MG63 (cell line): ENCODE data around the gene PHACTR2. TPM values are rescaled to one million over a fixed set of nuclear protein-coding genes. Genes with fewer than 3 reads are reported as not detected.
"Not testable (repeated sequence)": the region's sequence is repeated elsewhere in the genome, so short reads cannot be mapped to it uniquely, and the experiment has no call there.

ENCODE experiments used
- DNase-seq: peaks from one replicate; pipeline ENCODE4 v3.0.0-alpha.2; 2020
- H3K27me3 ChIP-seq: fragments of 250-450 bp; sonication (Bioruptor Pico); 2 replicates; pipeline ENCODE4 v1.5.1; 2020; ENCODE audit warnings: mild to moderate bottlenecking, moderate library complexity
- H3K36me3 ChIP-seq: fragments of 250-450 bp; sonication (Bioruptor Pico); 2 replicates; pipeline ENCODE4 v1.5.1; 2020; ENCODE audit warnings: mild to moderate bottlenecking, moderate library complexity
- H3K4me3 ChIP-seq: fragments of 250-450 bp; sonication (Bioruptor Pico); 2 replicates; pipeline ENCODE4 v1.5.1; 2020; ENCODE audit warnings: mild to moderate bottlenecking, moderate library complexity
- H3K9me3 ChIP-seq: fragments of 250-450 bp; sonication (Bioruptor Pico); 2 replicates; pipeline ENCODE4 v1.5.1; 2020; ENCODE audit warnings: mild to moderate bottlenecking, moderate library complexity
- total RNA-seq: library from RNA; depleted of rRNA; stranded (reverse); fragments of >200 nt; shearing (Covaris generic); gene quantifications from 2 replicates; pipeline ENCODE4 v1.2.3, GENCODE V29; 2014; ENCODE audit warnings: low replicate concordance

Gene PHACTR2
- total RNA-seq, 1 experiment from 2014 or later: 23.8 TPM

- H3K36me3 ChIP-seq: peaks cover 25% of the 10 kb centered on the region
- no peaks in the 10 kb centered on the region for H3K9me3 ChIP-seq
- no peak for DNase-seq
- no peaks in the 10 kb centered on the region for H3K27me3 ChIP-seq
- no peak overlapping the region for H3K4me3 ChIP-seq
These were observed 163.0 kb downstream of the PHACTR2 start for GRCh38 chr6:143840595-143841265.

- no peak for DNase-seq
- no peaks in the 10 kb centered on the region for H3K27me3 ChIP-seq
- peak overlapping the region; percentile 94 for H3K4me3 ChIP-seq
- H3K9me3 ChIP-seq: no peaks in the 10 kb centered on the region
- H3K36me3 ChIP-seq: peaks cover 43% of the 10 kb centered on the region
These were observed 164.7 kb downstream of the PHACTR2 start for GRCh38 chr6:143842461-143842901.

- no peaks in the 10 kb centered on the region for H3K27me3 ChIP-seq
- H3K36me3 ChIP-seq: peaks cover 49% of the 10 kb centered on the region
- H3K9me3 ChIP-seq: no peaks in the 10 kb centered on the region
- peak; percentile 97 for DNase-seq
- H3K4me3 ChIP-seq: peak within 1 kb of the TSS; percentile 94
These were observed 165.3 kb downstream of the PHACTR2 start, which contains the start of gene LTV1 for GRCh38 chr6:143842902-143843676. LTV1 (plus strand) TSS chr6:143843338; CDS start chr6:143843478, 140 bp downstream.

- peak overlapping the region; percentile 94 for H3K4me3 ChIP-seq
- no peak for DNase-seq
- H3K27me3 ChIP-seq: no peaks in the 10 kb centered on the region
- no peaks in the 10 kb centered on the region for H3K9me3 ChIP-seq
- H3K36me3 ChIP-seq: peaks cover 54% of the 10 kb centered on the region
These were observed 165.9 kb downstream of the PHACTR2 start for GRCh38 chr6:143843677-143843999.

- no peak for DNase-seq
- Histone ChIP-seq H3K4me3 (peak overlapping the region; percentile 94), H3K36me3 (peaks cover 58% of the 10 kb centered on the region), H3K27me3 (no peaks in the 10 kb centered on the region), H3K9me3 (no peaks in the 10 kb centered on the region)
These were observed 166.2 kb downstream of the PHACTR2 start for GRCh38 chr6:143844006-143844405.

DNA sequence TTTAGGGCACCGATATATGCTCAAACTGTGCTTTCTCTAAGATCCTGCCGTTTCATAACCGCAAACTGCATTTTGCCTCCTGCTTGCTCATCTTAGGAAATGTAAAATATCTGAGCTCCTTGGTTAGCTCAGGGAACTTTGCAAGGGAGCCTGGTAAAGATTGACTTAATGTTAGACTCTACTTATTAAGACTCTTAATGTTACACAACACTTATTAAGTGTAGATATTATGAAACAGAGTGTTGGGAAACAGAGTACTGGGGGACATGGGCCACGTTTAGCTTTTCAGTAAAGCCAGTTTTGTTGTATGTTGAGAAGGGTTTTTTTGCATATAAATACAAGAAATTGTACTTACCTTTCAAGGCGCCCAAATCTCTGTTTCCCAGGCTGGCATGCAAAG, 167.3 kb downstream of the PHACTR2 start:
- no peaks in the 10 kb centered on the region for H3K27me3 ChIP-seq
- H3K36me3 ChIP-seq: peaks cover 68% of the 10 kb centered on the region
- DNase-seq: no peak
- peak overlapping the region; percentile 94; the same call in 1 of the 2 replicates for H3K4me3 ChIP-seq
- no peaks in the 10 kb centered on the region for H3K9me3 ChIP-seq

DNA sequence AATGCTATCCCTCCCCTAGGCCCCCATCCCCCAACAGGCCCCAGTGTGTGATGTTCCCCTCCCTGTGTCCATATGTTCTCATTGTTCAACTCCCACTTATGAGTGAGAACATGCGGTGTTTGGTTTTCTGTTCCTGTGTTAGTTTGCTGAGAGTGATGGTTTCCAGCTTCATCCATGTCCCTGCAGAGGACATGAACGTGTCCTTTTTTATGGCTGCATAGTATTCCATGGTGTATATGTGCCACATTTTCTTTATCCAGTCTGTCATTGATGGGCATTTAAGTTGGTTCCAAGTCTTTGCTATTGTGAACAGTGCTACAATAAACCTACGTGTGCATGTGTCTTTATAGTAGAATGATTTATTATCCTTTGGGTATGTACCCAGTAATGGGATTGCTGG, 173.9 kb downstream of the PHACTR2 start:
- H3K4me3 ChIP-seq, DNase-seq, H3K27me3 ChIP-seq: not testable (repeated sequence)
- Histone ChIP-seq H3K9me3 (peaks cover 16% of the 10 kb centered on the region), H3K36me3 (peaks cover 100% of the 10 kb centered on the region)

DNA sequence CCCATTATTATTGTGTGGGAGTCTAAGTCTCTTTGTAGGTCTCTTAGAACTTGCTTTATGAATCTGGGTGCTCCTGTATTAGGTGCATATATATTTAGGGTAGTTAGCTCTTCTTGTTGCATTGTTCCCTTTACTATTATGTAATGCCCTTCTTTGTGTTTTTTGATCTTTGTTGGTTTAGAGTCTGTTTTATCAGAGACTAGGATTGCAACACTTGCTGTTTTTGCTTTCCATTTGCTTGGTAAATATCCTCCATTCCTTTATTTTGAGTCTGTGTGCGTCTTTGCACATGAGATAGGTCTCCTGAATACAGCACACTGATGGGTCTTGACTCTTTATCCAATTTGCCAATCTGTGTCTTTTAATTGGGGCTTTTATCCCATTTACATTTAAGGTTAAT, 177.3 kb downstream of the PHACTR2 start:
- not testable (repeated sequence) for H3K4me3 ChIP-seq, DNase-seq, H3K27me3 ChIP-seq
- peaks cover 100% of the 10 kb centered on the region for H3K36me3 ChIP-seq
- peaks cover 16% of the 10 kb centered on the region for H3K9me3 ChIP-seq

DNA sequence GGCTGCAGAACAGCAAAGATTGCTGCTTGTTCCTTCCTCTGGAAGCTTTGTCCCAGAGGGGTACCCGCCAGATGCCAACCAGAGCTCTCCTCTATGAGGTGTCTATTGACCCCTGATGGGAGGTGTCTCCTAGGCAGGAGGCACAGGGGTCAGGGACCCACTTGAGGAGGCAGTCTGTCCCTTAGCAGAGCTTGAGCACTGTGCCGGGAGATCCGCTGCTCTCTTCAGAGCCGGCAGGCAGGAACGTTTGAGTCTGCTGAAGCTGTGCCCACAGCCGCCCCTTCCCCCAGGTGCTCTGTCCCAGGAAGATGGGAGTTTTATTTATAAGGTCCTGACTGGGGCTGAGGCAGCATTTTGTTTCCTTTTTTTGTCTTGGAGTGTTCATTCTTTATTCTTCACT, 179.0 kb downstream of the PHACTR2 start:
- H3K27me3 ChIP-seq, DNase-seq, H3K4me3 ChIP-seq: not testable (repeated sequence)
- Histone ChIP-seq H3K9me3 (peaks cover 14% of the 10 kb centered on the region), H3K36me3 (peaks cover 100% of the 10 kb centered on the region)

DNA sequence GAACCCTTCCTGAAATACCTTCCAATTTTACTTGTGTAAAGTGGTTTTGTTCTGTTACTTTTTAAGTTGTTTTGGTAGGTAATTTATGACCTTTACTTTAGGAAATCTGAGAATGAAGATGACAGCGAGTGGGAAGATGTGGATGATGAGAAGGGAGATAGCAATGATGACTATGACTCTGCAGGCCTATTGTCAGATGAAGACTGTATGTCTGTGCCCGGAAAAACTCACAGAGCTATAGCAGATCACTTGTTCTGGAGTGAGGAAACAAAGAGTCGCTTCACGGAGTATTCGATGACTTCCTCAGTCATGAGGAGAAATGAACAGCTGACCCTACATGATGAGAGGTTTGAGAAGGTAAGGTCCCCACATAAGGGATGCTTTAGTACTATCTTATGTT, 179.9 kb downstream of the PHACTR2 start:
- no peak overlapping the region for H3K4me3 ChIP-seq
- H3K9me3 ChIP-seq: peaks cover 11% of the 10 kb centered on the region
- H3K36me3 ChIP-seq: peaks cover 99% of the 10 kb centered on the region
- H3K27me3 ChIP-seq: no peaks in the 10 kb centered on the region
- DNase-seq: no peak

- Histone ChIP-seq H3K27me3 (no peaks in the 10 kb centered on the region), H3K36me3 (peaks cover 99% of the 10 kb centered on the region)
- no peak for DNase-seq
These were observed 182.3 kb downstream of the PHACTR2 start for GRCh38 chr6:143859891-143860660.

GRCh38 chr6:143863771-143864170, 186.0 kb downstream of the PHACTR2 start:
- no peak for DNase-seq
- Histone ChIP-seq H3K27me3 (no peaks in the 10 kb centered on the region), H3K4me3 (no peak overlapping the region), H3K36me3 (peaks cover 62% of the 10 kb centered on the region), H3K9me3 (no peaks in the 10 kb centered on the region; the same call in 1 of the 2 replicates)

More at GRCh38 chr6:143859891-143860660, 182.3 kb downstream of the PHACTR2 start:
- Histone ChIP-seq H3K9me3 (0 out of 2 replicates have a peak, but pooled peaks cover 3% of the 10 kb centered on the region), H3K4me3 (no peak overlapping the region)

DNA sequence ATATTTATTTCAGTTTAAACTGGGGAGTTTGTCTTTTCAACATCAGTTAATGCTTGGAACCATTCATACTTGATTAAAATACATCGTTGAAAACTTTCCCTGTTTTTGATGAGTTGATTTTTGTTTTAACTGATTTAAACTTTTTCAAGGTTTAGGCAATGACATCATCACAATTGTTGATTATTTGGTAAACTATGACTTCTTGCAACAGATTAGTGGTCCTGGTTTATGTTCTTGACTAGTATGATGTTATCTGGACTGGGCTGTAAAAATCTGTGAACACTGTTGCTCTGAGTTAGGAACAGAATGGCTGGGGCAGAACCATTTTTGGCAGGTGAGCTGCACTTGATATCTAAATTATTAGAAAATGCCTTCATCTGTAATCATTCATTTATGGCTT, 186.5 kb downstream of the PHACTR2 start, which contains the start of gene ZC2HC1B:
TSS of gene ZC2HC1B (plus strand) at position 241 of the 400 bp plus-strand sequence. CDS start at position 307, 66 bp downstream.
- no peak for DNase-seq
- Histone ChIP-seq H3K9me3 (no peaks in the 10 kb centered on the region; the same call in 1 of the 2 replicates), H3K36me3 (peaks cover 57% of the 10 kb centered on the region), H3K4me3 (no peak within 1 kb of the TSS), H3K27me3 (no peaks in the 10 kb centered on the region)

DNA sequence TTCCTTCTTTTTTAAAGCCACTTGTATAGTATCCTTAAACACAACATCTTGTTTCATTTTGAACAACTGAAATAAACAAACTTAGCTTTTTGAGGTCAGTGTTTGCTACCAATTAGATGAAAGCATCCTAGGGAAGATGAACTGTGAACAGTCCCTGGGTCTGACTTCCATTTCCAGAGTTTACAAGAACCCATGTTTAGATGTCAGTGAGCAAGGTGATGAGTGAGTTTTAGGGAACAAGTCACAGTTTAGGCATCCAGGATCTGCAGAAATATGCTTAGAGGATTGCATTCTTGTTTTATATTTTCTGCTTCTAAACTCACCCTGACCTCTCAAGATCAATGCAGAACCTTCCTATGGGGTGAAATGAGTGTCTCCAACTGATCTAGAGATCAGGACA, 189.5 kb downstream of the PHACTR2 start:
- Histone ChIP-seq H3K9me3 (no peaks in the 10 kb centered on the region; the same call in 1 of the 2 replicates), H3K36me3 (peaks cover 27% of the 10 kb centered on the region), H3K27me3 (no peaks in the 10 kb centered on the region), H3K4me3 (no peak overlapping the region)
- no peak for DNase-seq

DNA sequence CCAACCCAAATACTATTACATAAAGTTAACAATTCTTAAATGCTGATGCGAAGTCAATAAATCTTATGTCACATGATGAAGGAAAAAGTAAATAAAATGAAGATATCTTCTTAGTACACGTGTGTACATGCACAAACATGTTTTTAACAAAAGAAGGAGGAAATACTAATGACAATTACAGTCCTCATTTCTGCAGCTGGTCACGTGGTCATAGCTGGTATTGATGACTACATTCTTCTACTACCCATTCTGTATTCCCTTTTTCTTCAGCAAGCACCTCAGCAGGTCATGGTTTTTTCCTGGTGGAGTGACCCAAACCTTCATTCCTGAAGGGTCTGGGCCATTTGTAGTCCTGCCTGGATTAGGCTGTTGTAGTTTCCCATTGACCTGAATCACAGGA, 191.0 kb downstream of the PHACTR2 start:
- H3K9me3 ChIP-seq, DNase-seq, H3K27me3 ChIP-seq, H3K4me3 ChIP-seq: not testable (repeated sequence)
- H3K36me3 ChIP-seq: peaks cover 13% of the 10 kb centered on the region

DNA sequence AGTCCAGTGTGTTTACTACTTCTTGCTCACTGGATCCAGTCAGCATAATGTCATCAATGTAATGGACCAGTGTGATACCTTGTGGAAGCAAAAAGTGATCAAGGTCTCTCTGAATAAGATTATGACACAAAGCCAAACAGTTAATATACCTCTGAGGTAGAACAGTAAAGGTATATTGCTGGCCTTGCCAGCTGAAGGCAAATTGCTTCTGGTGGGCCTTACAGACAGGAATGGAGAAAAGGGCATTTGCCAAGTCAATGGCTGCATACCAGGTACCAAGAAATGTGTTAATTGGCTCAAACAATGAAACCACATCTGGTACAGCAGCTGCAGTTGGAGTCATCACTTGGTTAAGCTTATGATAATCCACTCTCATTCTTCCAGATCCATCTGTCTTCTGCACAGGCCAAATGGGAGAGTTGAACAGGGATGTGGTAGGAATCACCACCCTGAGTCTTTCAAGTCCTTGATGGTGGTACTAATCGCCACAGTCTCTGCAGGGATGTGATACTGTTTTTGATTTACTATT, 193.5 kb downstream of the PHACTR2 start:
- H3K27me3 ChIP-seq, H3K9me3 ChIP-seq, DNase-seq, H3K4me3 ChIP-seq, H3K36me3 ChIP-seq: not testable (repeated sequence)
